Measurements from ENCODE around the gene KCNC4. TPM values are rescaled to one million over a fixed set of nuclear protein-coding genes. Genes with fewer than 3 reads are reported as not detected.

The KCNC4 gene
- polyA plus RNA-seq, 1 donor from 2014 or later = 0.57 TPM

DNA sequence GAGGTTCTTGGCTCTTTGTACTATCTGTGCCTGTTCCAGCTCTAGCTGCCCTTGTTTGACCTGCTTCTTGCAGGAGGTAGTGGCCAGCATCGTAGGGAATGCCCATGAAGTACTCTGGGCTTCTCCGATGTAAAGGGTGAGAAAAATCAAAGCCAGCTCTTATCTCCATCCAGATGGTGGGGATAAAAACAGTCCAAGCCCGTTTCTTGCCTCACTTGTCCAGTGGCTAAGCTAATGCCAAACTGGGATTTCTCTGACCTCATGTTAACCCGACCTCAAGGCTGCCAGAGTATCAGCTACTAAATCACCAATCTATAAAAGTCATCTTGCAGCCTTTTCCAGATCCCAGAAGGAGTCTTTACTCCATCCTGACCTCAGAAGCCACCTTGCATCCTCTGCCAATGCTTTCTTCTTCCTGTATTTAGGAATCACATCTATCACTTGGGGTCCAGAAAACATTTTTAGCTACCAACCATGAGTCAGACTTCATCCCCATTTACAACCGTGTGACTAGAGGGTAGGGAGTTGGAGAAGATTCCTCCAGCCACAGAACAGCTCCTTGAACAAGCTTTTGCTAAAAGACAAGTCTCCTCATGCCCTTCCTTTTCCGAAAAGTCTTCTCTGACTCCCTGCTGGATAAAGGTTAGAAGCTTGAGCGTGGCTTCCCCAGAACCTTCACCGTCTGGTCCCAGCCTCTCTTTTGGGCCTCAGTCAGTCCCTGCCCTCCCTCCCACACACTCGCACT is 35.9 kb downstream of the KCNC4 start:
- Histone ChIP-seq H3K27ac (ENCODE audit: low read length) (no peak overlapping the region), H3F3A (ENCODE audit: insufficient read depth, low read length, poor library complexity, severe bottlenecking) (no peaks in the 10 kb centered on the region), H3K27me3 (ENCODE audit: insufficient read depth, low read depth, low read length) (no peaks in the 10 kb centered on the region), H3K79me2 (replicated peaks; ENCODE audit: insufficient read depth, low read length) (no peaks in the 10 kb centered on the region), H3K9me3 (ENCODE audit: low read length) (no peaks in the 10 kb centered on the region), H4K20me1 (ENCODE audit: insufficient read depth) (no peaks in the 10 kb centered on the region), H2AFZ (ENCODE audit: low read depth, low read length) (no peak overlapping the region), H3K36me3 (ENCODE audit: insufficient read depth, low read length) (no peaks in the 10 kb centered on the region), H3K9ac (ENCODE audit: low read length) (no peak overlapping the region), H3K4me3 (ENCODE audit: low read length) (no peak overlapping the region), H3K9me2 (ENCODE audit: insufficient read depth, low read length) (no peaks in the 10 kb centered on the region), H3K4me2 (ENCODE audit: low read length) (no peak overlapping the region)
- TF ChIP-seq RAD21 (conservative IDR thresholded peaks at IDR 0.05) = no peak
- TF ChIP-seq POLR2AphosphoS5 (IDR thresholded peaks at IDR 0.05) = no peak
- no peak for TF ChIP-seq EZH2 (IDR thresholded peaks at IDR 0.05; ENCODE audit: borderline replicate concordance, insufficient read depth, low read length, poor library complexity, severe bottlenecking)
- no peak for TF ChIP-seq MXI1 (conservative IDR thresholded peaks at IDR 0.05; ENCODE audit: poor library complexity, severe bottlenecking)
- TF ChIP-seq, protein P1, sequence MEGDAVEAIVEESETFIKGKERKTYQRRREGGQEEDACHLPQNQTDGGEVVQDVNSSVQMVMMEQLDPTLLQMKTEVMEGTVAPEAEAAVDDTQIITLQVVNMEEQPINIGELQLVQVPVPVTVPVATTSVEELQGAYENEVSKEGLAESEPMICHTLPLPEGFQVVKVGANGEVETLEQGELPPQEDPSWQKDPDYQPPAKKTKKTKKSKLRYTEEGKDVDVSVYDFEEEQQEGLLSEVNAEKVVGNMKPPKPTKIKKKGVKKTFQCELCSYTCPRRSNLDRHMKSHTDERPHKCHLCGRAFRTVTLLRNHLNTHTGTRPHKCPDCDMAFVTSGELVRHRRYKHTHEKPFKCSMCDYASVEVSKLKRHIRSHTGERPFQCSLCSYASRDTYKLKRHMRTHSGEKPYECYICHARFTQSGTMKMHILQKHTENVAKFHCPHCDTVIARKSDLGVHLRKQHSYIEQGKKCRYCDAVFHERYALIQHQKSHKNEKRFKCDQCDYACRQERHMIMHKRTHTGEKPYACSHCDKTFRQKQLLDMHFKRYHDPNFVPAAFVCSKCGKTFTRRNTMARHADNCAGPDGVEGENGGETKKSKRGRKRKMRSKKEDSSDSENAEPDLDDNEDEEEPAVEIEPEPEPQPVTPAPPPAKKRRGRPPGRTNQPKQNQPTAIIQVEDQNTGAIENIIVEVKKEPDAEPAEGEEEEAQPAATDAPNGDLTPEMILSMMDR (IDR thresholded peaks at IDR 0.05; ENCODE audit: poor library complexity, severe bottlenecking) = no peak

DNA sequence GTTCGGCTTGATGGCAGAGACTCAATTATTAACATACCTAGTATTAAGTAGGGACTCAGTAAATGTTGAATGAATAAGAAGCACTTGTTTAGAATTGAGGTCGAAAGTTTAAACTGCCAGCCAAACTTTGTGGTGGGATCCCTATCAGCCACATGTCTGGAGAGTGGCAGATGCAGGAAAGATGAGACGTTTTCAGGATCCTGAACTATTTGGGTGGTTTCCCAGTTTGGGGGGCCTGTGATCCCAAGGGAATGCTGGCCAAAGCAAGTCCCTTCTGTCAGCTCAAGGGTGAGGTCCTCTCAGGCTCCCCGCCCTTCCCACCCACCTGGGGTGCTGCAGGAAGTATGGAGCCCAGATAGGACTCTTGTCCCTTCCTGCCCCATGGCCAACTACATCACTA is 38.6 kb downstream of the KCNC4 start:
- Histone ChIP-seq H3K9ac (ENCODE audit: low read length) (no peak overlapping the region), H3K36me3 (ENCODE audit: insufficient read depth, low read length) (no peaks in the 10 kb centered on the region), H3K4me2 (ENCODE audit: low read length) (no peak overlapping the region), H3K79me2 (replicated peaks; ENCODE audit: insufficient read depth, low read length) (no peaks in the 10 kb centered on the region), H3K4me3 (ENCODE audit: low read length) (no peak overlapping the region), H3K9me2 (ENCODE audit: insufficient read depth, low read length) (no peaks in the 10 kb centered on the region), H2AFZ (ENCODE audit: low read depth, low read length) (no peak overlapping the region), H3K27me3 (ENCODE audit: insufficient read depth, low read depth, low read length) (no peaks in the 10 kb centered on the region), H3K9me3 (ENCODE audit: low read length) (no peaks in the 10 kb centered on the region), H3K27ac (ENCODE audit: low read length) (no peak overlapping the region), H3F3A (ENCODE audit: insufficient read depth, low read length, poor library complexity, severe bottlenecking) (no peaks in the 10 kb centered on the region), H4K20me1 (ENCODE audit: insufficient read depth) (no peaks in the 10 kb centered on the region)
- TF ChIP-seq, protein P1 (IDR thresholded peaks at IDR 0.05; ENCODE audit: poor library complexity, severe bottlenecking) = no peak
- TF ChIP-seq TAF1 (IDR thresholded peaks at IDR 0.05; ENCODE audit: low read depth) = no peak
- TF ChIP-seq, protein P2, sequence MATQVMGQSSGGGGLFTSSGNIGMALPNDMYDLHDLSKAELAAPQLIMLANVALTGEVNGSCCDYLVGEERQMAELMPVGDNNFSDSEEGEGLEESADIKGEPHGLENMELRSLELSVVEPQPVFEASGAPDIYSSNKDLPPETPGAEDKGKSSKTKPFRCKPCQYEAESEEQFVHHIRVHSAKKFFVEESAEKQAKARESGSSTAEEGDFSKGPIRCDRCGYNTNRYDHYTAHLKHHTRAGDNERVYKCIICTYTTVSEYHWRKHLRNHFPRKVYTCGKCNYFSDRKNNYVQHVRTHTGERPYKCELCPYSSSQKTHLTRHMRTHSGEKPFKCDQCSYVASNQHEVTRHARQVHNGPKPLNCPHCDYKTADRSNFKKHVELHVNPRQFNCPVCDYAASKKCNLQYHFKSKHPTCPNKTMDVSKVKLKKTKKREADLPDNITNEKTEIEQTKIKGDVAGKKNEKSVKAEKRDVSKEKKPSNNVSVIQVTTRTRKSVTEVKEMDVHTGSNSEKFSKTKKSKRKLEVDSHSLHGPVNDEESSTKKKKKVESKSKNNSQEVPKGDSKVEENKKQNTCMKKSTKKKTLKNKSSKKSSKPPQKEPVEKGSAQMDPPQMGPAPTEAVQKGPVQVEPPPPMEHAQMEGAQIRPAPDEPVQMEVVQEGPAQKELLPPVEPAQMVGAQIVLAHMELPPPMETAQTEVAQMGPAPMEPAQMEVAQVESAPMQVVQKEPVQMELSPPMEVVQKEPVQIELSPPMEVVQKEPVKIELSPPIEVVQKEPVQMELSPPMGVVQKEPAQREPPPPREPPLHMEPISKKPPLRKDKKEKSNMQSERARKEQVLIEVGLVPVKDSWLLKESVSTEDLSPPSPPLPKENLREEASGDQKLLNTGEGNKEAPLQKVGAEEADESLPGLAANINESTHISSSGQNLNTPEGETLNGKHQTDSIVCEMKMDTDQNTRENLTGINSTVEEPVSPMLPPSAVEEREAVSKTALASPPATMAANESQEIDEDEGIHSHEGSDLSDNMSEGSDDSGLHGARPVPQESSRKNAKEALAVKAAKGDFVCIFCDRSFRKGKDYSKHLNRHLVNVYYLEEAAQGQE (IDR thresholded peaks at IDR 0.05; ENCODE audit: borderline replicate concordance) = no peak
